Measurements from ENCODE around the gene GOLPH3L.
"Not testable (repeated sequence)": the region's sequence is repeated elsewhere in the genome, so short reads cannot be mapped to it uniquely, and the experiment has no call there.

DNA sequence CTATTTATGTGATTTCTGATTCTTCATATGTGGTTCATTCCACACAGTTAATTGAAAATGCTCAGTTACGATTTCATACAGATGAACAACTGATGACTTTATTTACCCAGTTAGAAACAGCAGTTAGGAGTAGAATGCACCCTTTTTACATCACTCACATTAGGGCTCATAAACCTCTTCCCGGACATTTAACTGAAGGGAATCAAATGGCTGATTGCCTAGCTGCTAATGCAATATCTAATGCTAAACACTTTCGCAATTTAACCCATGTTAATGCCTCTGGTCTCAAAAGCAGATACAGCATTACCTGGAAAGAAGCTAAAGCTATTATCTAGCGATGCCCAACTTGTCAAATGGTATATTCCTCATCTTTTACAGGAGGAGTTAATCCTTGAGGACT, 39.9 kb downstream of the GOLPH3L start:
- TF ChIP-seq, protein P1, sequence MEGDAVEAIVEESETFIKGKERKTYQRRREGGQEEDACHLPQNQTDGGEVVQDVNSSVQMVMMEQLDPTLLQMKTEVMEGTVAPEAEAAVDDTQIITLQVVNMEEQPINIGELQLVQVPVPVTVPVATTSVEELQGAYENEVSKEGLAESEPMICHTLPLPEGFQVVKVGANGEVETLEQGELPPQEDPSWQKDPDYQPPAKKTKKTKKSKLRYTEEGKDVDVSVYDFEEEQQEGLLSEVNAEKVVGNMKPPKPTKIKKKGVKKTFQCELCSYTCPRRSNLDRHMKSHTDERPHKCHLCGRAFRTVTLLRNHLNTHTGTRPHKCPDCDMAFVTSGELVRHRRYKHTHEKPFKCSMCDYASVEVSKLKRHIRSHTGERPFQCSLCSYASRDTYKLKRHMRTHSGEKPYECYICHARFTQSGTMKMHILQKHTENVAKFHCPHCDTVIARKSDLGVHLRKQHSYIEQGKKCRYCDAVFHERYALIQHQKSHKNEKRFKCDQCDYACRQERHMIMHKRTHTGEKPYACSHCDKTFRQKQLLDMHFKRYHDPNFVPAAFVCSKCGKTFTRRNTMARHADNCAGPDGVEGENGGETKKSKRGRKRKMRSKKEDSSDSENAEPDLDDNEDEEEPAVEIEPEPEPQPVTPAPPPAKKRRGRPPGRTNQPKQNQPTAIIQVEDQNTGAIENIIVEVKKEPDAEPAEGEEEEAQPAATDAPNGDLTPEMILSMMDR (IDR thresholded peaks at IDR 0.05 in 4 of 5, conservative IDR thresholded peaks at IDR 0.05 in 1 of 5): not testable (repeated sequence)
- TF ChIP-seq POLR2A (IDR thresholded peaks at IDR 0.05): not testable (repeated sequence)
